ENCODE measurements around the gene PLEK2. TPM values are rescaled to one million over a fixed set of nuclear protein-coding genes. Genes with fewer than 3 reads are reported as not detected.

PLEK2 gene, protein sequence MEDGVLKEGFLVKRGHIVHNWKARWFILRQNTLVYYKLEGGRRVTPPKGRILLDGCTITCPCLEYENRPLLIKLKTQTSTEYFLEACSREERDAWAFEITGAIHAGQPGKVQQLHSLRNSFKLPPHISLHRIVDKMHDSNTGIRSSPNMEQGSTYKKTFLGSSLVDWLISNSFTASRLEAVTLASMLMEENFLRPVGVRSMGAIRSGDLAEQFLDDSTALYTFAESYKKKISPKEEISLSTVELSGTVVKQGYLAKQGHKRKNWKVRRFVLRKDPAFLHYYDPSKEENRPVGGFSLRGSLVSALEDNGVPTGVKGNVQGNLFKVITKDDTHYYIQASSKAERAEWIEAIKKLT
- total RNA-seq, result 2.6 and 6.5 TPM in 2 replicates

GRCh38 chr14:67411820-67412421 is at the start of gene PLEK2:
Gene PLEK2, minus strand, starts transcription at chr14:67412165. Its CDS starts 106 bp downstream, at chr14:67412059.

GRCh38 chr14:67359775-67360469 is 52.0 kb downstream of the PLEK2 start, which contains the start of the genes ATP6V1D and EIF2S1:
Gene ATP6V1D, minus strand, starts transcription at chr14:67359804. Its CDS starts 106 bp downstream, at chr14:67359698.
Gene EIF2S1, plus strand, starts transcription at chr14:67360328. Its CDS starts 4,440 bp downstream, at chr14:67364768.

Other genes starting within 250 kb of the PLEK2 start
- gene GARIN2, start 222.7 kb downstream of the PLEK2 start, total RNA-seq, result not detected in 2 replicates
- gene PALS1, start 170.7 kb downstream of the PLEK2 start, total RNA-seq, result 16.8 and 29.8 TPM in 2 replicates
- gene ATP6V1D, start 52.4 kb downstream of the PLEK2 start, total RNA-seq, result 69.3 and 119 TPM in 2 replicates
- 165 and 201 TPM in 2 replicates for gene EIF2S1, start 51.8 kb downstream of the PLEK2 start, total RNA-seq
- 0.32 and 0.60 TPM in 2 replicates for gene TMEM229B, start 76.6 kb upstream of the PLEK2 start, total RNA-seq
- under 0.01 and 0.34 TPM in 2 replicates for gene PLEKHH1, start 121.1 kb upstream of the PLEK2 start, total RNA-seq
- 7.4 and 10.5 TPM in 2 replicates for gene PIGH, start 188.1 kb upstream of the PLEK2 start, total RNA-seq
- 0.34 and 0.63 TPM in 2 replicates for gene ARG2, start 207.8 kb upstream of the PLEK2 start, total RNA-seq